Activated gamma-delta T cell treated with Interleukin-2 at 50 U/mL for 16 hours (primary cell): ENCODE measurements around the gene RAB31.
"Not testable (repeated sequence)": the region's sequence is repeated elsewhere in the genome, so short reads cannot be mapped to it uniquely, and the experiment has no call there.

Experiments used
- DNase-seq: peaks from one replicate; pipeline ENCODE4 v3.0.0-alpha.2; 2020

Gene RAB31

DNA sequence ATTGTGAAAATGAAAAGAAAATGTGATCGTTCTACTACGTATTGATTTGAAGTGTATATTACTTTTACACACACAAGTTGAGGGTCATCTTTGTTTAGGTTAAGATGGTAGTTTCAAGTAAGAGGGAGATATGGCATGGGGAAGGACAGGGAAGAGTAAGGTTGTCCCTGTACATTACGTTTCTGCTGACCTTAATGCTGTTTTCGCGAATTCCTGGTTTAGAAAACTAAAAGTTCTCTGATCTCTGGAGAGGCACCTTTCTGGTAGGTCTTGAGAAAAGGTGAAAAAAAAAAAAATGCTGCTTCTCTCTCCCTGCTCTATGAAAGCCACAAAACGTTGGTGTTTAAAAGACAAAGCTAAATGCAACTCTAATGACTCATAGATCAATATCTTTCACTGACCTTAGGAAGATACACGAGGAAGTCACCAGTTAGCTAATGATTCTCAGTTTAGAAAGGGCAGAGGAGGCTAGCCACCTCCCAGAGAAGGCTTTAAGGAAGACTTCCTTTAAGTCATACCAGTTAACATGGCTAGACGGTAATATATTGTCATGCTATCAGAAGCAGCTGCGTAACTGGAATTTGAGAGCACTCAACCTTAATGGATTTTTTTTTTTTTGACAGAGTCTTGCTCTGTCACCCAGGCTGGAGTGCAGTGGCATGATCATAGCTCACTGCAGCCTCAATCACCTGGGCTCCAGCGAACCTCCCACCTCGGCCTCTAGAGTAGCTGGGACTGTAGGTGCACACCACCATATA, 190.9 kb downstream of the RAB31 start:
- DNase-seq: no peak

GRCh38 chr18:9899550-9899930, 191.4 kb downstream of the RAB31 start:
- not testable (repeated sequence) for DNase-seq

- no peak for DNase-seq
Observed at GRCh38 chr18:9900699-9901098, 192.6 kb downstream of the RAB31 start.

DNA sequence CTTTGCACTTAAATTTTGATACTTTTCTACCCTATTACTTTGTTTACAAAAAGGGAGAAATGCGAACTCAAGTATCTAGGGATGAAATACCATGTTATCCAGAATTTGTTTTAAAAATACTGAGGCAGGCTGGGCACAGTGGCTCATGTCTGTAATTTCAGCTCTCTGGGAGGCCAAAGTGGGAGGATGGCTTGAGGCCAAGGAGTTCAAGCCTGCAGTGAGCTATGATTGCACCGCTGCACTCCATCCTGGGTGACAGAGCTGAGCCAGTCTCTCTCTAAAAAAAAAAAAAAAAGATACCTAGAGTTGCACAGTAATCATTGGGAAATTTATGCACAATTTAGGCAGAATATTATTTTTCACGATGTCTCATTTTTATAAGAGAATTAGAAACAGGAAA, 193.3 kb downstream of the RAB31 start:
- DNase-seq: no peak

DNA sequence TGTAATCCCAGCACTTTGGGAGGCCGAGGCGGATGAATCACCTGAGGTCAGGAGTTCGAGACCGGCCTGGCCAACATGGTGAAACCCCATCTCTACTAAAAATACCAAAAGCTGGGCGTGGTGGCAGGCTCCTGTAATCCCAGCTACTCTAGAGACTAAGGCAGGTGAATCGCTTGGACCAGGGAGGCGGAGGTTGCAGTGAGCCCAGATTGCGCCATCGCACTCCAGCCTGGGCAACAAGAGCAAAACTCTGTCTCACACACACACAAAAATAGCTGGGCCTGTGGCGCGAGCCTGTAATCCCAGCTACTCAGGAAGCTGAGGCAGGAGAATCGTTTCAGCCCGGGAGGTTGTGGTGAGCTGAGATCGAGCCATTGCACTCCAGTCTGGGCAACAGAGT, 194.2 kb downstream of the RAB31 start:
- DNase-seq: not testable (repeated sequence)

GRCh38 chr18:9902832-9903231, 194.7 kb downstream of the RAB31 start:
- DNase-seq: no peak

GRCh38 chr18:9905401-9905922, 197.4 kb downstream of the RAB31 start:
- no peak for DNase-seq

DNA sequence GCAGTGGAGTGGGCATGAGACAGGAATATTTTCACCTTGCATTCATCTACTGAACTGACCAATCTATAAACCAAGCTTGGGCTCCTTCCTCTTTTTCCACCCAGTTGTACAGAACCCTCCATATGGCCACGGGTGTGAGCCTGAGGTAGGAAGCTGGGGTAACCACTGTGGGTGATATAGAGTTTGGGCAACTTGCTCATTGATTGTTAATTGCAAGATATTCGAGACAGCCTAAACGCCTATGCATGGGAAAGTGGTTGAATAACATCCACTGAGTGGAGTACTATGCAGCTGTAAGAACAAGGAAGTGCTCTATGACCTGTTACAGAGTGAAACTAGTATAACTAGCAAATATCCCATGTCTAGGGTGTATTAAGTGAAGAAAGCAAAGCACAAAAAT, 198.4 kb downstream of the RAB31 start:
- no peak for DNase-seq

DNA sequence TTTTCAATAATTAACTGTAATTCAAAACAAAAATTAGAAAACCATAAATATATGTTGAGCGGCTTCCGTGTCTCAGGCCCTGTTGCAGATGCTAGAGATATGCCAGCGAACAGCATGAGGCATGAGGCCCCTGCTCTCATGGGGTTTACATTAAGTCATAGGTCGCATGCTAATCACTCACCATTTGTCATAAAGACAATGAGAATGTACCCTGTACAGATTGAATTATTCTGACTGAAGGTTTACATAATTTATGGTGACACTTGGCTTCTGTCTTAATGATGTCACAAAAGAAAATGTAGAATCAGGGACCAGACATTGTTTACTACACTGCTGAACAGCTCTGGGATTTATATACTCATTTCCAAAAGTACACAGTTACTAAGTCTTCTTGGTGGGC, 199.8 kb downstream of the RAB31 start:
- DNase-seq: no peak

DNA sequence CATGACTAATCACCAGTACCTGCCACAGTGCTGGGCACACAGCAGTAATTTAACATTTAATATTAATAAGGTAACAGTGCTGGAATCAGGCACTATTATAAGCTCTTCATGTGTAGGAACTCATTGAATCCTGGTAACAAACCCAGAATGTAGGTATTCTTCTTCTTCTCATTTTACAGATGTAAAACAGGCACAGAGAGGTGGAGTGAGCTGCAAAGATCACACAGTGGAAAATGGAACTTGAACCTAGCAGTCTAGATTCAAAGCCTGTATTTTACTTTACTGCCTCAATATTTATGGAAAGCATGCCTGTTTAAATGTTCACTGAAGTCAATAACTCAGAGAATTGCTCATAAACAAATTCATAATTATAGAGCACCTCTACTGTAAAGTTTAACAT, 202.0 kb downstream of the RAB31 start:
- DNase-seq: no peak

DNA sequence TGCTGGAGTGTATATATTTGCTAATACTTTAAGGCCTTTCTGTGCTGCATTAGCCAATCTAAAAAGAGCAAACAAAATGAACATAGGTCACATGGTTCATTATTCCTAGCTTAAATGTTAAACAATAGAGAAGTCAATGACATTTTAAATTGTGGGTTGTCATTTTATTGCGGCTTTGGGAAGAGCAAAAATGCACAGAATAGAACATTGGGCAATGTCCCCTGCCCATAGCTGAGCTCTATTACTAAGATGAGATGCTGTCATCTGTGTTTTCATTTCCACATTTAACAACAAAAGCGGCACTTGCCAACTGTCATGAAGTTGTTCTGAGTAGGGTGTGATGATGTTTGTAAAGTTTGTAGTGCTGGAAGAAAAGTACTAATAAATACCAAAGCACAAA, 202.6 kb downstream of the RAB31 start:
- no peak for DNase-seq

GRCh38 chr18:9911226-9911625, 203.1 kb downstream of the RAB31 start:
- DNase-seq: no peak
